ENCODE data around the gene PRKCA. TPM values are rescaled to one million over a fixed set of nuclear protein-coding genes. Genes with fewer than 3 reads are reported as not detected.

The PRKCA gene
- total and polyA plus RNA-seq, 10 of the 15 experiments (the other 5 are each of a cell fraction or from before 2014, with no cell fraction given) = 0.11 to 14.6 (median 0.72) TPM

- H3K27me3 ChIP-seq (replicated peaks in 1 of 2; ENCODE audit: control insufficient read depth in 2 of 2, insufficient read depth in 2 of 2, low read length in 1 of 2) = no peaks in the 10 kb centered on the region
- no peak for TF ChIP-seq KDM1A (IDR thresholded peaks at IDR 0.05; ENCODE audit: borderline replicate concordance)
- TF ChIP-seq ZNF622 (IDR thresholded peaks at IDR 0.05) = no peak
- no peak for TF ChIP-seq MXI1 (IDR thresholded peaks at IDR 0.05; ENCODE audit: low read depth, low read length)
- no peak for TF ChIP-seq MYB (IDR thresholded peaks at IDR 0.05; ENCODE audit: borderline replicate concordance, low read depth, low read length)
- TF ChIP-seq ZNF274 (IDR thresholded peaks at IDR 0.05; ENCODE audit: insufficient read depth, insufficient read length) = no peak
- ATAC-seq = no peak
- ChIA-PET CTCF (no interaction called here), POLR2A (no interaction called here), SMC1A (ENCODE audit: uncharacterized antibody, unreplicated experiment) (interaction anchor here (1.4 kb wide), 1 partner anchor 9 kb away, joined by 5 read pairs; no protein-coding TSS in a partner anchor), RAD21 (ENCODE audit: unreplicated experiment) (no interaction called here)
- WGBS (ENCODE audit: insufficient coverage, insufficient replicate concordance, low lambda C conversion rate, missing lambda C conversion rate) = 61% methylated on average over 4 of the region's 4 CpGs
- H2AFZ ChIP-seq (ENCODE audit: control insufficient read depth, low read depth, low read length) = no peak overlapping the region
- H3K9ac ChIP-seq (ENCODE audit: control insufficient read depth, insufficient read depth, low read length) = no peak overlapping the region
- no peak overlapping the region for H3K4me2 ChIP-seq (ENCODE audit: control insufficient read depth, insufficient read depth)
- H3K79me2 ChIP-seq (ENCODE audit: control insufficient read depth, insufficient read depth, low read length) = no peaks in the 10 kb centered on the region
- no peak overlapping the region for H3K27ac ChIP-seq (ENCODE audit: control insufficient read depth, insufficient read depth)
- intact Hi-C loops (cut with micrococcal nuclease; ENCODE audit: unreplicated experiment) = no loop called here
- H3K4me1 ChIP-seq (ENCODE audit: control insufficient read depth, insufficient read depth, low read length) = no peaks in the 10 kb centered on the region
- no peak for FAIRE-seq
- BruUV-seq (replicated peaks) = no TSS peak
- in situ Hi-C loops (cut with MboI) = no loop called here
- DNase-seq (ENCODE audit: low read depth, low spot score) = no peak
- no peaks in the 10 kb centered on the region for H4K20me1 ChIP-seq (ENCODE audit: control insufficient read depth, insufficient read depth)
- no peak overlapping the region for H3K4me3 ChIP-seq
- no peaks in the 10 kb centered on the region for H3K36me3 ChIP-seq (ENCODE audit: control insufficient read depth in 2 of 2, insufficient read depth in 2 of 2, low read length in 1 of 2)
- no peaks in the 10 kb centered on the region; the same call in 2 of the 3 replicates for H3K9me3 ChIP-seq (replicated peaks; ENCODE audit: control insufficient read depth, insufficient read depth, low read length)
Observed at GRCh38 chr17:66458782-66459181, 156.4 kb downstream of the PRKCA start.

DNA sequence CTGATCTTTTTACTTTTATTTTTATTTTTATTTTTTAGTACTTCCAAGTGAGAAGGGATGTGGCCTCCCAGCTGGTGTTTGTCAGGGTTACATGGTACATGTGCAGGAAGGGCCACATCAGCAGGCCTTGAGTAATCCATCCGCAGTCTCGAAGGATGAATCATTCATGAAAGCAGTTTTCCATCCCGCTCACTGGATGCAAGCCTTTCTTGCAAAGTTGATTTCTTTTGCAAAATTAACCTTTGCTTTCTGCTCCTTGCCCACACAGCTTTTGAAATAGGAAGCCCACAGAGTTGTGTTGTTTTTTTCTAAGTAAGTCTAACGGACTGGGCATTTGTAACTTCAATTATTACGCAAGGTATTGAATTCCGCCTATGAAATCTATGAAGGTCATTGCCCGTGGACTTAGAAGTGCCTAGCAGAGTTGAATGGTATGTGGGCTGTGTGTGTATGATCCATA, 157.4 kb downstream of the PRKCA start:
- SMC1A ChIA-PET (ENCODE audit: uncharacterized antibody, unreplicated experiment) = no interaction called here
- FAIRE-seq = no peak
- in situ Hi-C loops (cut with MboI) (no loop called here), intact Hi-C loops (cut with micrococcal nuclease; ENCODE audit: unreplicated experiment) (no loop called here)
- H3K27ac ChIP-seq (ENCODE audit: control insufficient read depth, insufficient read depth) = no peak overlapping the region
- no peak for ATAC-seq
- WGBS (ENCODE audit: insufficient coverage, insufficient replicate concordance, low lambda C conversion rate, missing lambda C conversion rate) = 66% methylated on average over 7 of the region's 7 CpGs
- H3K9me3 ChIP-seq (replicated peaks; ENCODE audit: control insufficient read depth, insufficient read depth, low read length) = no peaks in the 10 kb centered on the region; the same call in 2 of the 3 replicates
- no peak overlapping the region for H3K9ac ChIP-seq (ENCODE audit: control insufficient read depth, insufficient read depth, low read length)
- no peak overlapping the region for H3K4me2 ChIP-seq (ENCODE audit: control insufficient read depth, insufficient read depth)
- H2AFZ ChIP-seq (ENCODE audit: control insufficient read depth, low read depth, low read length) = no peak overlapping the region
- no peak overlapping the region for H3K4me3 ChIP-seq
- CTCF ChIA-PET = no interaction called here
- H4K20me1 ChIP-seq (ENCODE audit: control insufficient read depth, insufficient read depth) = no peaks in the 10 kb centered on the region
- no peaks in the 10 kb centered on the region for H3K4me1 ChIP-seq (ENCODE audit: control insufficient read depth, insufficient read depth, low read length)
- RAD21 ChIA-PET (ENCODE audit: unreplicated experiment) = interaction anchor here (0.6 kb wide), 1 partner anchor 1165 kb away, joined by 3 read pairs; no protein-coding TSS in a partner anchor
- H3K79me2 ChIP-seq (ENCODE audit: control insufficient read depth, insufficient read depth, low read length) = no peaks in the 10 kb centered on the region
- BruUV-seq (replicated peaks) = no TSS peak
- DNase-seq (ENCODE audit: low read depth, low spot score) = no peak
- no peaks in the 10 kb centered on the region for H3K27me3 ChIP-seq (replicated peaks in 1 of 2; ENCODE audit: control insufficient read depth in 2 of 2, insufficient read depth in 2 of 2, low read length in 1 of 2)
- POLR2A ChIA-PET = interaction anchor here (1.0 kb wide), 1 partner anchor 146 kb away, joined by 3 read pairs; no protein-coding TSS in a partner anchor
- H3K36me3 ChIP-seq (ENCODE audit: control insufficient read depth in 2 of 2, insufficient read depth in 2 of 2, low read length in 1 of 2) = no peaks in the 10 kb centered on the region
- TF ChIP-seq, protein P1, sequence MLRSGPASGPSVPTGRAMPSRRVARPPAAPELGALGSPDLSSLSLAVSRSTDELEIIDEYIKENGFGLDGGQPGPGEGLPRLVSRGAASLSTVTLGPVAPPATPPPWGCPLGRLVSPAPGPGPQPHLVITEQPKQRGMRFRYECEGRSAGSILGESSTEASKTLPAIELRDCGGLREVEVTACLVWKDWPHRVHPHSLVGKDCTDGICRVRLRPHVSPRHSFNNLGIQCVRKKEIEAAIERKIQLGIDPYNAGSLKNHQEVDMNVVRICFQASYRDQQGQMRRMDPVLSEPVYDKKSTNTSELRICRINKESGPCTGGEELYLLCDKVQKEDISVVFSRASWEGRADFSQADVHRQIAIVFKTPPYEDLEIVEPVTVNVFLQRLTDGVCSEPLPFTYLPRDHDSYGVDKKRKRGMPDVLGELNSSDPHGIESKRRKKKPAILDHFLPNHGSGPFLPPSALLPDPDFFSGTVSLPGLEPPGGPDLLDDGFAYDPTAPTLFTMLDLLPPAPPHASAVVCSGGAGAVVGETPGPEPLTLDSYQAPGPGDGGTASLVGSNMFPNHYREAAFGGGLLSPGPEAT (IDR thresholded peaks at IDR 0.05; ENCODE audit: low read depth) = no peak
- TF ChIP-seq ASH2L (IDR thresholded peaks at IDR 0.05; ENCODE audit: borderline replicate concordance, low read depth) = no peak
- no peak for TF ChIP-seq SMAD5 (IDR thresholded peaks at IDR 0.05; ENCODE audit: low read depth)
- TF ChIP-seq MTA3 (IDR thresholded peaks at IDR 0.05; ENCODE audit: borderline replicate concordance, low read length) = no peak
- TF ChIP-seq HDAC2 (IDR thresholded peaks at IDR 0.05) = no peak
- no peak for TF ChIP-seq SUZ12 (IDR thresholded peaks at IDR 0.05; ENCODE audit: unreplicated experiment)
- TF ChIP-seq MEF2A (IDR thresholded peaks at IDR 0.05; ENCODE audit: insufficient read depth, low read depth, low read length) = no peak
- no peak for TF ChIP-seq GATAD2B (conservative IDR thresholded peaks at IDR 0.05; ENCODE audit: low read depth)
- no peak for TF ChIP-seq RBBP5 (conservative IDR thresholded peaks at IDR 0.05)
- no peak for TF ChIP-seq SMC3 (IDR thresholded peaks at IDR 0.05; ENCODE audit: borderline replicate concordance, low read length)
- no peak for TF ChIP-seq JUND (IDR thresholded peaks at IDR 0.05; ENCODE audit: low read depth, low read length)
- no peak for TF ChIP-seq ESRRA (IDR thresholded peaks at IDR 0.05; ENCODE audit: low read length)
- no peak for TF ChIP-seq TARDBP (IDR thresholded peaks at IDR 0.05; ENCODE audit: borderline replicate concordance)

Data from GM12878 (cell line).